CD14-positive monocyte (primary cell): ENCODE results near the gene HLA-DQA1. TPM values are rescaled to one million over a fixed set of nuclear protein-coding genes. Genes with fewer than 3 reads are reported as not detected.

Source experiments
- DNase-seq, 3 donors: peaks; one replicate each; pipeline ENCODE4 v3.0.0-alpha.2; 2011 to 2022
- H2AFZ ChIP-seq: 2 replicates; pipeline ENCODE4 v1.6.0; 2012; ENCODE audit warnings: mild to moderate bottlenecking, low read depth, low read length, inconsistent platforms; ENCODE audit not compliant: insufficient read depth, poor library complexity, severe bottlenecking
- H3K27ac ChIP-seq, 2 donors: 1 replicate in 1 of 2; 2 replicates in 1 of 2; pipeline ENCODE4 v1.5.1; 2012 to 2013; ENCODE audit warnings: low read length in 2 of 2, control low read depth in 1 of 2, inconsistent platforms in 1 of 2, low read depth in 1 of 2, mild to moderate bottlenecking in 1 of 2
- H3K27me3 ChIP-seq, 2 donors: one replicate each; pipeline versions ENCODE4 v1.6.0 to v1.6.1; 2011 to 2013; ENCODE audit warnings: low read length in 2 of 2; ENCODE audit not compliant: control insufficient read depth in 2 of 2, insufficient read depth in 2 of 2
- H3K36me3 ChIP-seq, 2 donors: replicated peaks in 1 of 2; 1 replicate in 1 of 2; 2 replicates in 1 of 2; pipeline versions ENCODE4 v1.5.1 to v1.6.1; 2012 to 2013; ENCODE audit warnings: low read length in 2 of 2, control low read depth in 1 of 2, inconsistent platforms in 1 of 2, mild to moderate bottlenecking in 1 of 2; ENCODE audit not compliant: insufficient read depth in 2 of 2, control insufficient read depth in 1 of 2
- H3K4me1 ChIP-seq, 2 donors: 1 replicate in 1 of 2; 2 replicates in 1 of 2; pipeline versions ENCODE4 v1.5.1 to v1.6.1; 2012 to 2013; ENCODE audit warnings: low read length in 2 of 2, control low read depth in 1 of 2, inconsistent platforms in 1 of 2, mild to moderate bottlenecking in 1 of 2, moderate library complexity in 1 of 2; ENCODE audit not compliant: insufficient read depth in 2 of 2, control insufficient read depth in 1 of 2
- H3K4me2 ChIP-seq: replicated peaks from 2 replicates; pipeline ENCODE3; 2012; ENCODE audit warnings: low read length, moderate library complexity, mild to moderate bottlenecking; ENCODE audit not compliant: poor library complexity, severe bottlenecking; ENCODE audit errors: extremely low read depth
- H3K4me3 ChIP-seq, 3 experiments: fragments of 200-600 bp in 1 of 3; sonication (generic) in 1 of 3; replicated peaks in 1 of 3; 1 replicate in 2 of 3; 2 replicates in 1 of 3; pipeline ENCODE4 v1.5.1; 2011 to 2013; ENCODE audit warnings: low read length in 3 of 3, mild to moderate bottlenecking in 3 of 3, control low read depth in 2 of 3, low read depth in 2 of 3, inconsistent platforms in 1 of 3, moderate library complexity in 1 of 3
- H3K79me2 ChIP-seq: 2 replicates; pipeline ENCODE4 v1.6.0; 2012; ENCODE audit warnings: mild to moderate bottlenecking, control low read depth, inconsistent platforms, low read length, moderate library complexity; ENCODE audit not compliant: insufficient read depth
- H3K9ac ChIP-seq: 2 replicates; pipeline ENCODE4 v1.6.0; 2017; ENCODE audit warnings: low read length, mild to moderate bottlenecking; ENCODE audit not compliant: insufficient read depth, poor library complexity, severe bottlenecking
- H3K9me3 ChIP-seq, 2 donors: replicated peaks in 1 of 2; 1 replicate in 1 of 2; 2 replicates in 1 of 2; pipeline versions ENCODE4 v1.5.1 to v1.6.1; 2012 to 2013; ENCODE audit warnings: low read length in 2 of 2, control low read depth in 1 of 2; ENCODE audit not compliant: control insufficient read depth in 1 of 2, insufficient read depth in 1 of 2
- H4K20me1 ChIP-seq: 2 replicates; pipeline ENCODE4 v1.6.0; 2012; ENCODE audit warnings: mild to moderate bottlenecking, low read length, control low read depth, moderate library complexity; ENCODE audit not compliant: insufficient read depth
- H3K27ac Mint-ChIP-seq, 7 donors: one replicate each; pipeline ENCODE4 v1.8.0; 2020; ENCODE audit warnings: mild to moderate bottlenecking in 7 of 7, mixed read lengths in 7 of 7, moderate library complexity in 6 of 7, inconsistent platforms in 2 of 7
- H3K27me3 Mint-ChIP-seq, 3 donors: one replicate each; pipeline ENCODE4 v1.8.0; 2021 to 2022; ENCODE audit warnings: low read depth in 3 of 3, mild to moderate bottlenecking in 3 of 3, mixed read lengths in 3 of 3, moderate library complexity in 3 of 3, inconsistent platforms in 1 of 3
- H3K36me3 Mint-ChIP-seq, 2 donors: one replicate each; pipeline ENCODE4 v1.8.0; 2020; ENCODE audit warnings: mixed read lengths in 2 of 2, inconsistent platforms in 1 of 2, mild to moderate bottlenecking in 1 of 2
- H3K4me1 Mint-ChIP-seq: one replicate; pipeline ENCODE4 v1.8.0; 2020; ENCODE audit warnings: mild to moderate bottlenecking, mixed read lengths
- H3K4me3 Mint-ChIP-seq, 2 donors: one replicate each; pipeline ENCODE4 v1.8.0; 2020; ENCODE audit warnings: mild to moderate bottlenecking in 2 of 2, mixed read lengths in 2 of 2, moderate library complexity in 1 of 2
- H3K9me3 Mint-ChIP-seq, 7 donors: one replicate each; pipeline ENCODE4 v1.8.0; 2020 to 2022; ENCODE audit warnings: mixed read lengths in 7 of 7, mild to moderate bottlenecking in 6 of 7, moderate library complexity in 6 of 7, inconsistent platforms in 2 of 7
- CTCF ChIP-seq: fragments of 200-600 bp; IDR thresholded peaks from one replicate; pipeline ENCODE4 v1.8.0; 2022; ENCODE audit warnings: antibody characterized with exemption, mild to moderate bottlenecking
- WGBS: methylation state at CpG from one replicate; pipeline ENCODE4 v1.1.5; 2013; ENCODE audit warnings: missing lambda C conversion rate; ENCODE audit not compliant: insufficient coverage; 5-methylcytosine and 5-hydroxymethylcytosine counted together
- intact Hi-C, 2 donors: fragments of 100-400 bp; cut with micrococcal nuclease; formaldehyde crosslinking; loops; one replicate each; pipeline versions ENCODE4 v1.15.0 to v1.15.1; 2023
- polyA plus RNA-seq, 3 donors: library from polyadenylated mRNA; depleted of rRNA in 1 of 3; unstranded in 2 of 3; stranded (reverse) in 1 of 3; fragments of 300-500 nt in 2 of 3; fragments of >200 nt in 1 of 3; fragmentation: Illumina TruSeq in 2 of 3; gene quantifications; 1 replicate in 2 of 3; 2 replicates in 1 of 3; pipeline ENCODE4 v1.2.3, GENCODE V29; 2012 to 2021

HLA-DQA1 gene
- polyA plus RNA-seq, 3 donors = 98.1 to 191 (median 117) TPM

GRCh38 chr6:32617751-32618150 is 19.5 kb upstream of the HLA-DQA1 start:
- H3K27me3 ChIP-seq = no peaks in the 10 kb centered on the region
- DNase-seq = no peak
- H3K4me2 ChIP-seq = no peak overlapping the region
- H3K79me2 ChIP-seq = no peaks in the 10 kb centered on the region
- no peak overlapping the region for H2AFZ ChIP-seq
- no peak overlapping the region for H3K4me3 ChIP-seq
- no peaks in the 10 kb centered on the region for H3K36me3 ChIP-seq
- H3K4me1 ChIP-seq = peaks cover 12 to 13% of the 10 kb centered on the region in 2 donors
- Mint-ChIP-seq H3K9me3 (peaks cover 0 to 8% (median 3%) of the 10 kb centered on the region in 7 donors), H3K4me3 (no peak overlapping the region), H3K36me3 (peaks cover 0 to 3% of the 10 kb centered on the region in 2 donors), H3K4me1 (peaks cover 34% of the 10 kb centered on the region), H3K27ac (no peak overlapping the region), H3K27me3 (peaks cover 0 to 4% (median 0%) of the 10 kb centered on the region in 3 donors)
- H3K9ac ChIP-seq = no peak overlapping the region
- H4K20me1 ChIP-seq = no peaks in the 10 kb centered on the region
- peaks cover 0 to 6% of the 10 kb centered on the region in 2 donors for H3K9me3 ChIP-seq
- TF ChIP-seq CTCF = no peak
- intact Hi-C loops = no loop called here
- no CpG with 5 or more reads among the region's 1 CpG for WGBS
- no peak overlapping the region for H3K27ac ChIP-seq

DNA sequence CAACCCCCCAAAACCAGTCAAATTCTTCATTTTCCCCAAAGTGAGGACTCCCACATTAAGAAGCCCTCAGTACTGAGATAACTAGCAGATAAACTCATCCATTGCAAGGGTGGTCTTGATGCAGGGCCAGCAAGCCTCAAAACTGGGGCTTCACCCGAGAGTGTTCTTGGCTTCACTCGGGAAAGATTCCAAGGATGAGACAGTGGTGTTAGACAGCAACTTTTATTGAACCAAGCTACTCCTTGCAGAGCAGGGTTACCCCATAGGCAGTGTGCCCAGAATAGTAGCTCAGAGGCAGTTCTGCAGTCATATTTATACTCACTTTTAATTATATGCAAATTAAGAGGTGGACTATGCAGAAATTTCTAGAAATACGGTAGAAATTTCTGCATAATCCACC is 15.8 kb upstream of the HLA-DQA1 start:
- Histone ChIP-seq H3K4me3 (no peak overlapping the region), H3K79me2 (no peaks in the 10 kb centered on the region), H3K9me3 (peaks cover 0 to 6% of the 10 kb centered on the region in 2 donors), H3K4me2 (no peak overlapping the region), H3K4me1 (peaks cover 33 to 39% of the 10 kb centered on the region in 2 donors), H3K27me3 (no peaks in the 10 kb centered on the region), H2AFZ (no peak overlapping the region), H4K20me1 (no peaks in the 10 kb centered on the region), H3K9ac (no peak overlapping the region), H3K27ac (no peak overlapping the region), H3K36me3 (no peaks in the 10 kb centered on the region)
- WGBS = 95% methylated on average over 2 of the region's 3 CpGs
- no peak for TF ChIP-seq CTCF
- Mint-ChIP-seq H3K36me3 (peaks cover 0 to 5% of the 10 kb centered on the region in 2 donors), H3K27me3 (peaks cover 0 to 4% (median 0%) of the 10 kb centered on the region in 3 donors), H3K4me3 (no peak overlapping the region), H3K4me1 (peaks cover 47% of the 10 kb centered on the region), H3K9me3 (peaks cover 0 to 8% (median 3%) of the 10 kb centered on the region in 7 donors), H3K27ac (peak overlapping the region in 3 of 7 donors; percentile 46 to 99 (median 98))
- intact Hi-C loops = no loop called here
- no peak for DNase-seq
